Choroid plexus epithelial cell (primary cell): ENCODE results near the gene BARX1.

Source experiments
- DNase-seq: peaks from one replicate; pipeline ENCODE4 v3.0.0-alpha.2; 2010; ENCODE audit warnings: low read depth
- H3K4me3 ChIP-seq: 2 replicates; pipeline ENCODE4 v1.5.1; 2011; ENCODE audit warnings: low read depth, mild to moderate bottlenecking, control low read depth, low read length, moderate library complexity
- TF ChIP-seq, protein P1 (sequence below): conservative IDR thresholded peaks from 2 replicates; pipeline ENCODE4 v1.5.1; 2011; ENCODE audit warnings: low read depth, mild to moderate bottlenecking, control low read depth, inconsistent platforms, low read length, moderate library complexity

Gene BARX1

DNA sequence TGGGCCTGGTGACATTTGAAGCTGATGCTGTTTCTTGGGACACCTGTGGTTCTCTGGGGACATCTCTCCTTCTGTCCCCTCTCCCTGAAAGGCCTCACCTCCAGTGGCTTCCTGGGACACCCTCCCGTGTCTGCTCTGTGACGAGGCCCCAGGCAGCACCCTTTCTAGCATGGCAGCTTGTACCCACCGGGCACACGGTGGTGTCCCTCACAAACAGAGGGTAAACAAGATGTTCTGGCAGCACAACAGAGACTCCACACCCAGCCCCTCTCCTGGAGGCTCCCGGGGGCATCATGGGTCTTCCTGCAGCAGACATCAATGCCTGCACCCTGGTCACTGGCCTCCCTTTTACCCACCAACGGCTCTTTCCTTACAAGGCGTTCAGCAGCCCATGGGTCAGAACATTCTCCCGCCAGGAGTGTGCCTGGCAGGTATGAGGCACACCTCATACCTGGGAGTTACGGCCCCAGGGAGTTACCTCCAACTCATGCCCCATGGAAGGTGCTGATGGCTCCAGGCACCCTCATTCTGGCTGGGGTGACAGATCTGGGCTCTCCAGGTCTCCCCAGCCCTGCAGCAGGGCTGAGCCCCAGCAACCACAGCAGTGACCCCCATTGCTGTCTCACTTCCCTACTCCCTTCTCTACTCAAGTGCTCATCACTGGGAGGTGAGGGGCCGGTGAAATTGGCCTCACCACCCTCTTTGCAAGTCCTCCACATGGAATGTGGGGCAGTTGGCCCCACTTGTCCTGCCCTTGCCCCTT lies 51.1 kb downstream of the BARX1 start:
- DNase-seq, result no peak
- no peak overlapping the region for H3K4me3 ChIP-seq
- TF ChIP-seq, protein P1, sequence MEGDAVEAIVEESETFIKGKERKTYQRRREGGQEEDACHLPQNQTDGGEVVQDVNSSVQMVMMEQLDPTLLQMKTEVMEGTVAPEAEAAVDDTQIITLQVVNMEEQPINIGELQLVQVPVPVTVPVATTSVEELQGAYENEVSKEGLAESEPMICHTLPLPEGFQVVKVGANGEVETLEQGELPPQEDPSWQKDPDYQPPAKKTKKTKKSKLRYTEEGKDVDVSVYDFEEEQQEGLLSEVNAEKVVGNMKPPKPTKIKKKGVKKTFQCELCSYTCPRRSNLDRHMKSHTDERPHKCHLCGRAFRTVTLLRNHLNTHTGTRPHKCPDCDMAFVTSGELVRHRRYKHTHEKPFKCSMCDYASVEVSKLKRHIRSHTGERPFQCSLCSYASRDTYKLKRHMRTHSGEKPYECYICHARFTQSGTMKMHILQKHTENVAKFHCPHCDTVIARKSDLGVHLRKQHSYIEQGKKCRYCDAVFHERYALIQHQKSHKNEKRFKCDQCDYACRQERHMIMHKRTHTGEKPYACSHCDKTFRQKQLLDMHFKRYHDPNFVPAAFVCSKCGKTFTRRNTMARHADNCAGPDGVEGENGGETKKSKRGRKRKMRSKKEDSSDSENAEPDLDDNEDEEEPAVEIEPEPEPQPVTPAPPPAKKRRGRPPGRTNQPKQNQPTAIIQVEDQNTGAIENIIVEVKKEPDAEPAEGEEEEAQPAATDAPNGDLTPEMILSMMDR, result no peak

DNA sequence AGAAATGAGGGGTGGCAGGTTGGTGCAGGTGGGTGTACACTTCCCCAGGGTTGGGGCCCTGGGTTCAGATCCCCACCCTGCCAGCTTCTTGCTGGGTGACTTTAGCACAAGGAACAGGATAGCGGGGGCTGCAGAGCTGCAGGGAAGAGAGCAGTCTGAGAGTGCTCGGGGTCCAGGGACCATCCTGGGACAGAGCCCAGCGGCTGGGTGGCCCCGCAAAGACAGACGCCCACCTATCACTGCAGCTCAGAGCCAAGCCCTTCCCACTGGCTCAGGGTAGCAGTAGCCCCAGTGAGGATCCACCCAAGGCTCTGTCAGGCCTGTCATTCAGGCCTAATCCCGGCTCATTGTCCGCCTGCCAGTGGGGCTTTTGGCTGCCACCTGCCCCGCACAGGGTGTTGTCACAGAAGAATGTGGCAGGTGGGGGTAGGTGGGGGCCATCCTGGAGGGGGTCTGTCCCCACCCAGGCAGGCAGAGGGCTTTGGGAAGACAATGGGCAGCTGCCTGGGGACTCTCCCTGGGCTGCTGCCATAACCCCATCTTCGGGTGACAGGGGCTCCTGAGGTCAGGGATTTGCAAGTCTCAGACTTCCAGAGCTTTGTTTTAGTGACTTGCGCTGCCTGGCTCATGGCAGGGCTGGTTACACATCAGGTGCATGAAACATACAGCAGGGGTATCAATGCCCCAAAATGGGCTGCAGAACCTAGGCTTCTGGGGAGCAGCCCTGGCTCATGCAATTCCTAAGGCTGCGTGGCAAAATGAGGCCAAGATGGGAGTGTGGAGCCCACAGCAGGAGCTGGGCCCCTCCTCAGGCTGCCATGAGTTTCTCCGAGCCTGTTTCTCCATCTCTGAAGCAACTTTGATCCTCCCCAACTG lies 52.1 kb downstream of the BARX1 start:
- DNase-seq, result no peak
- TF ChIP-seq, protein P1, result no peak
- H3K4me3 ChIP-seq, result no peak overlapping the region

DNA sequence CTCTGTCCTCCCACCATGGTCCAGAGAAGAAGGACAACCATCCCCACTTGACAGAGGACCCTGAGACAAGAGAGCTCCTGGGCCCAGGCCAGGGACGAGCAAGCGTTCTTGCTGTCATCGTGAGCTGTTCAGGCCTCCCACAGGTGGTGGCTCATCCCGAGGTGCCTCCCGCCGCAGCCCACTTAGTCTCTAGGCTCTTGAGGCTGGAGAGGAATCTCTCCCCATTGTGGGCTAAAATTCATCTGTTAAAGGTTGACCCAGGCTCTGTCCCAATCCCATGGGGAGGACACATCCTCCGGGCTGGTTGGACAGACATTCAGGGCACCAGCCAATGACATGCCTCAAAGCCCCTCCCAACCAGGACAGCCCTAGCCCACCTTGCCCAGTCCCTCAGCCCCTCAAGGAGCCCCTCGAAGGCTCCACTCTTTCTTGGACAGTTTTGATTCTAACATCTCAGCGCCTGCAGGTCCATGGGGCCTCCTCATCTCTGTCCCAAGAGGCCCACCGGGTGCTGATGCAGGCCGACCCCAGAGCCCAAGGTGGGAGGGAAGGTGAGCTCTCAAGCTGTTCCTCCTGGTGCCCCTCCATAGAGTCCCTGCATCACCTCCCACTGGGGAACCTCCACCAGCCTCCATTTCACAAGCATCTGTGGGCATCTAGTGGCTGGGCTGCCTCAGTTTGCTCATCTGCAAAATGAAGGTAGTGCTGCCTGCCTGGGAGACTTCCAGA lies 52.9 kb downstream of the BARX1 start:
- DNase-seq, result no peak
- TF ChIP-seq, protein P1, result no peak
- no peak overlapping the region for H3K4me3 ChIP-seq
